AG09319 (cell line): Measurements from ENCODE around the gene UBE2J2.

Source experiments
- DNase-seq: peaks from one replicate; pipeline ENCODE4 v3.0.0-alpha.2; 2010; ENCODE audit warnings: low read depth; ENCODE audit errors: extremely low read depth
- TF ChIP-seq, protein P1 (sequence below): IDR thresholded peaks from 2 replicates; pipeline ENCODE4 v1.5.1; 2011; ENCODE audit warnings: low read depth, mild to moderate bottlenecking, inconsistent platforms, low read length, moderate library complexity

UBE2J2 gene

DNA sequence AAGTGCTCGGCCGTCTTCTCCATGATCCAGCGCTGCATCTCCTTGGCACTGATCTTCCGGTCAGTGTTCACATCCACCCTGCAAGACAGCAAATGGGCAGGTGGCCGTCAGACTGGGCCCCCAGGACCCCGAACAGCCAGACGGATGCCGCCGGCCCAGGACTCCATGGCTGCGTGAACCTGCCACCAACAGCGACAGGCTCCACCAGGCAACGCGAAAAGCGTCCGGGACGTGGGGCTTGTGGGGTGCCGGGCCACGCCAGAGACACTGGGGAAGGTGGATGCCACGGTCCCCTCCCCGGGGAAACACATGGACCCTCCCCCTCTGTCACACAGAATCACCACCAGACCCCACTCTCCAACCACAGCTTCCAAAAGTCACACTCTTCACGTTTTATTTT is 49.8 kb downstream of the UBE2J2 start:
- no peak for DNase-seq
- TF ChIP-seq, protein P1, sequence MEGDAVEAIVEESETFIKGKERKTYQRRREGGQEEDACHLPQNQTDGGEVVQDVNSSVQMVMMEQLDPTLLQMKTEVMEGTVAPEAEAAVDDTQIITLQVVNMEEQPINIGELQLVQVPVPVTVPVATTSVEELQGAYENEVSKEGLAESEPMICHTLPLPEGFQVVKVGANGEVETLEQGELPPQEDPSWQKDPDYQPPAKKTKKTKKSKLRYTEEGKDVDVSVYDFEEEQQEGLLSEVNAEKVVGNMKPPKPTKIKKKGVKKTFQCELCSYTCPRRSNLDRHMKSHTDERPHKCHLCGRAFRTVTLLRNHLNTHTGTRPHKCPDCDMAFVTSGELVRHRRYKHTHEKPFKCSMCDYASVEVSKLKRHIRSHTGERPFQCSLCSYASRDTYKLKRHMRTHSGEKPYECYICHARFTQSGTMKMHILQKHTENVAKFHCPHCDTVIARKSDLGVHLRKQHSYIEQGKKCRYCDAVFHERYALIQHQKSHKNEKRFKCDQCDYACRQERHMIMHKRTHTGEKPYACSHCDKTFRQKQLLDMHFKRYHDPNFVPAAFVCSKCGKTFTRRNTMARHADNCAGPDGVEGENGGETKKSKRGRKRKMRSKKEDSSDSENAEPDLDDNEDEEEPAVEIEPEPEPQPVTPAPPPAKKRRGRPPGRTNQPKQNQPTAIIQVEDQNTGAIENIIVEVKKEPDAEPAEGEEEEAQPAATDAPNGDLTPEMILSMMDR, result no peak

DNA sequence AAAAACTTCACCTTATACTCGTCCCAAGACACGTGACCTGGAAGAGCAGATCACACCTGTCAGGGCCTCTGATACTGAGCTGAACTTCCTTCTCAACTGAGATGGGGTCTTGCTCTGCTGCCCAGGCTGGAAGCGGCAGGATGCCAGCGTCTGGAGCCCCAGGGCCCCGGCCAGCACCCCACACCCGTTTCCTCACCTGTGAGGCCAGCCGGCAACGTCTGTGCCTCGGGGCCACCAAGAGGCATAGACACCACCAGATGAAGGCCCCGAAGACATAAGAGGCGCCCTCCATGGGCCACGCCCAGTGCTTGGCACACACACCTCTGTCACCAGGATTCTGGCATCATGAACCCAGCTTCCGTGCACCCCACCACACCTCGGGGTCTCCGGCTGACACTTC is 50.3 kb downstream of the UBE2J2 start:
- DNase-seq, result no peak
- TF ChIP-seq, protein P1, result no peak

DNA sequence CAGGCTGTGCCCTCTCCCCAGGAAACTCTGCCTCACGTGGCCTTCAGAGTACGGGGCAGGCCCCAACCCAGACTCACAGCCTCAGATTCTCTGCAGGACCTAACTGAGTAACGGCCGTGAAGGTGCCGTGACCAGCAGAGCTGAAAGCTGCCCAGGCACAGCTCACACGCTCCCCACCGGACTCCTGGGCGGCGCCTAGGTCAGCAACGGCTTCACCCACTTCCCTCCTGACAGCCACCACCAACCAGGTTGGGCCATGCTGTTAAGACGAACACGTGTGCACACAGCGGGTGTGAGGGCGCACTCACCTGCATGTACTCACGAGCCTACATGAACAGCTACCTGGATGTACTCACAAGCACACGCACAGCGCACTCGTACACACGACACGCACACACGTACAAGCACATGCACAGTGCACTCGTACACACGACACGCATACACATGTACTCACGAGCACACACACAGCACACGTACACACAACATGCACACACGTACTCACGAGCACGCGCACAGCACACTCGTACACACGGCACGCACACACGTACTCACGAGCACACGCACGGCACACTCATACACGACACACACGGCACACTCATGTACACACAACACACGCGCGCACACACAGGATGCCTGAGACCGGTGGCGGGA is 51.0 kb downstream of the UBE2J2 start:
- no peak for DNase-seq
- TF ChIP-seq, protein P1, result no peak

DNA sequence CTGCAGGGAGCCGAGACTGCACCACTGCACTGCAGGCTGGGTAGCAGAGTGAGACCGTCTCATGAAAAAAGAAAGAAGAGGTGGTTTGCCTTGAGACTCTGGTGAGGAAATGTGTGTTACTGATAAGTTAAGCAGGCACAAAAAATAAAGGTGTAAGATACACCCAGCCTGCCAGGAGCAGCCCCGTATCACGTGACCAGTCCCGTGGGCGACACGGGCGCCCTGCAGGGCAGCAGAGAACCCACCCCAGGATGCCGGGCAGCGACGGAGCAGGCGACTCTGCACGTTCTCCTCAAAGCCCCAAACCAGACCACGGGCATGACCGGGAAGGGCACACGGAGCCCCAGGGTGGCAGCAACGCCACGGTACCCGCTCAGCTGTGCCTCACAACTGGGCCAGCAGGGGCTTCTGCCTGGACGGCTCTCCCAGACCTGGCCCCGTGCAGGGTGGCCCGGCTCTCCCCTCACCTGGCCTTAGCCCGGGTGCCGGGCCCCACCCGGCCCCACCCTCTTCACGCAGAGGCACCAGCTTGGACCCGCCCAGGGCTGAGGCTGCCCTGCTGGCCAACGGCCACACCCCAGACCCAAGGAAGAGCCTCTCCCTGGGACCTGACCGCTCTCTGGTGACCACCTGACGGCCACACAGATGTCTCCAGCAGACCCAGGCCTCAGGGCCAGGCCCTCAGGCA is 51.6 kb downstream of the UBE2J2 start:
- TF ChIP-seq, protein P1, result no peak
- no peak for DNase-seq

DNA sequence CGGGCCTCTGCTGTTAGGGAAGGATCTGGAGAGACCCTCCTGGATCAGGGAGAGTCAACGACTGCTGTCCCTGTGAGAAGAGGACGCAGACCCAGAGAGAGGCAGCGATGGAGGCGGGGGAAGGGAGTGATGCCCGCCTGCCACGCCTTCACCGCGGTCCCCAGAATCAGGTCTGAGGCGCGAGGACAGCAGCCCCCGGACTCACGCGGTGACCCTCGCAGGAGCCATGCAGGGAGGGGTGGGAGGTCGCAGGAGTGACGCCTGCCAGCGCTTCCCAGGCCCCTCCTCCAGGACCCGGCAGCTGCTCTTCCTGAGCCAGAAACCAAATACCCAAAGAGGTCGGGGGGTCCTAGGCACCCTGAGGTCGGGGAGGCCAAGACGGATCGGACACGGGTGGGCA is 53.5 kb downstream of the UBE2J2 start:
- TF ChIP-seq, protein P1, result no peak
- DNase-seq, result no peak

DNA sequence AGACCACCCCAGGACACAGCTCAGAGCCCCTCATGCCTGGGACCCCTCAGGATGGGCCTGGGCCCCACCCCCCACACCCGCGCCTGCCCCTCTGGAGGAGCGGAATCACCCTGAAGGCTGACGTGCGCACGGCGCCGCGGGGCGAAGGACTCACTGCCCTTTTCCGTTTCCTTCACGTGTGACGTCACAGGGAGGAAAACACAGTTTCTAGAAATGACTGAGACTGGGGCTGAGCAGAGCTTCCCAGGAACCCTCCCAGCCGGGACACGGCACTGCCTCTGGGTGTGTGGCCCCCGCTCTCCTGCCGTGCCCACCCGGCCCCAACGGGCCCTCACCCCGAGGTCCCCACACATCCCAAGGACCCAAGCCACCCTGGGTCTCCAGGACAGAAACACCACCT is 54.3 kb downstream of the UBE2J2 start:
- TF ChIP-seq, protein P1, result no peak
- DNase-seq, result no peak

DNA sequence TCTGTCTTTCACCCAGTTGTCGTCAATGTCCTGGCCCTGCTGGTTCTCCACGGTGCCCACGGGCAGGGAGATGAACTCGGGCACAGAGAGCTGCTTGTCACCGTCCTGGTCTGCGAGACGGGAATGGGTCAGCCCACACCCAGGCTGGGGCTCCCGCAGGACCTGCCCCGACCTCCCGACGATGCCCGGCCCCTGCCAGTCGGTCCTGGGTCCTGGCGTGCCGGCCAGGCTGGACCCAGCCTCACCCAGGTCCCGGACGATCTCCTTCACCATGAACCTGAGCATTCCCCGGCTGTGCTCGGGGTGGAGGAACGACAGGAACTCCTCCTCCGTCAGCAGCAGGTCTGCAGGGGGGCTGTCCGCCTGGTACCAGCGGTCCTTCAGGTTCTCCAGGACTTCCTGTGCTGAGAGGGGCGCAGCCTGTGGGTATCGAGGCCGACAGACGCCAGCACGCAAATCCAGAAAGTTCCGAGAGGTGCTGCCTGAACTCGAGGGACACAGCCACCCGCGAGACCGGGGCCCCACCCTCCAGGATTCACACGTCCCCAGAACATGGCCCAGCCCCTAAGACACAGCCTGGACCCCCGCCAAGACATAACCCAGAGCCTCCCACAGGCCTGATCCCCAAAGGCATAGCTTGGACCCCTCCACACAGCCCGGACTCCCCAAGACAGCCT is 55.0 kb downstream of the UBE2J2 start:
- TF ChIP-seq, protein P1, result no peak
- DNase-seq, result no peak
